Measurements from ENCODE around the gene PKP1. TPM values are rescaled to one million over a fixed set of nuclear protein-coding genes. Genes with fewer than 3 reads are reported as not detected.
A peak's percentile ranks its signal among the peaks of the same experiment; 100 is the strongest.

The PKP1 gene
- total RNA-seq, 1 donor from 2014 or later, result 0.02 TPM

GRCh38 chr1:201375169-201375568, 91.9 kb downstream of the PKP1 start:
- Histone ChIP-seq H3K9me3 (ENCODE audit: low read depth) (no peaks in the 10 kb centered on the region), H4K20me1 (ENCODE audit: low read depth) (no peaks in the 10 kb centered on the region), H2AFZ (replicated peaks) (no peak overlapping the region), H3K36me3 (no peaks in the 10 kb centered on the region), H3K79me2 (ENCODE audit: low read depth) (no peaks in the 10 kb centered on the region), H3K4me2 (peak overlapping the region; percentile 64), H3K4me1 (peaks cover 57% of the 10 kb centered on the region), H3K9ac (no peak overlapping the region), H3K4me3 (no peak overlapping the region), H3K27ac (no peak overlapping the region), H3K27me3 (no peaks in the 10 kb centered on the region), H3F3A (ENCODE audit: low read depth) (peaks cover 36% of the 10 kb centered on the region)
- Mint-ChIP-seq H3K9me3 (no peaks in the 10 kb centered on the region), H3K4me1 (peaks cover 66% of the 10 kb centered on the region), H3K27me3 (ENCODE audit: insufficient read depth, low read depth) (peaks cover 11% of the 10 kb centered on the region), H3K27ac (no peak overlapping the region), H3K4me3 (no peak overlapping the region), H3K36me3 (no peaks in the 10 kb centered on the region)
- peak; percentile 30 for DNase-seq (ENCODE audit: low spot score)
- TF ChIP-seq EZH2 (IDR thresholded peaks at IDR 0.05), result no peak
- no peak for TF ChIP-seq EZH2phosphoT487 (IDR thresholded peaks at IDR 0.05)
- peak; percentile 37 for TF ChIP-seq CTCF (IDR thresholded peaks at IDR 0.05)

GRCh38 chr1:201376107-201376463, 92.8 kb downstream of the PKP1 start:
- Histone ChIP-seq H3K4me3 (no peak overlapping the region), H3K36me3 (no peaks in the 10 kb centered on the region), H3K79me2 (ENCODE audit: low read depth) (no peaks in the 10 kb centered on the region), H3K4me2 (peak overlapping the region; percentile 64), H3K9ac (no peak overlapping the region), H3K9me3 (ENCODE audit: low read depth) (no peaks in the 10 kb centered on the region), H3K4me1 (peaks cover 57% of the 10 kb centered on the region), H3F3A (ENCODE audit: low read depth) (peaks cover 36% of the 10 kb centered on the region), H3K27ac (peak overlapping the region; percentile 97), H3K27me3 (no peaks in the 10 kb centered on the region), H2AFZ (replicated peaks) (no peak overlapping the region), H4K20me1 (ENCODE audit: low read depth) (no peaks in the 10 kb centered on the region)
- DNase-seq (ENCODE audit: low spot score), result no peak
- H3K4me3 Mint-ChIP-seq, result no peak overlapping the region
- no peaks in the 10 kb centered on the region for H3K36me3 Mint-ChIP-seq
- peaks cover 12% of the 10 kb centered on the region for H3K27me3 Mint-ChIP-seq (ENCODE audit: insufficient read depth, low read depth)
- H3K4me1 Mint-ChIP-seq, result peaks cover 60% of the 10 kb centered on the region
- TF ChIP-seq CTCF (IDR thresholded peaks at IDR 0.05), result no peak
- TF ChIP-seq EZH2phosphoT487 (IDR thresholded peaks at IDR 0.05), result no peak
- TF ChIP-seq EZH2 (IDR thresholded peaks at IDR 0.05), result no peak
- peak overlapping the region; percentile 82 for H3K27ac Mint-ChIP-seq
- H3K9me3 Mint-ChIP-seq, result no peaks in the 10 kb centered on the region

GRCh38 chr1:201376464-201377374, 93.4 kb downstream of the PKP1 start:
- peaks cover 54% of the 10 kb centered on the region for H3K4me1 Mint-ChIP-seq
- H3K27ac Mint-ChIP-seq, result peak overlapping the region; percentile 82
- no peaks in the 10 kb centered on the region for H3K9me3 Mint-ChIP-seq
- Histone ChIP-seq H3K36me3 (no peaks in the 10 kb centered on the region), H3K9me3 (ENCODE audit: low read depth) (no peaks in the 10 kb centered on the region), H3K79me2 (ENCODE audit: low read depth) (no peaks in the 10 kb centered on the region), H3K9ac (no peak overlapping the region), H3K27ac (peak overlapping the region; percentile 97), H2AFZ (replicated peaks) (no peak overlapping the region), H3K27me3 (no peaks in the 10 kb centered on the region), H3K4me1 (peaks cover 57% of the 10 kb centered on the region), H3K4me2 (peak overlapping the region; percentile 64), H4K20me1 (ENCODE audit: low read depth) (no peaks in the 10 kb centered on the region), H3F3A (ENCODE audit: low read depth) (peaks cover 36% of the 10 kb centered on the region), H3K4me3 (peak overlapping the region; percentile 16)
- H3K27me3 Mint-ChIP-seq (ENCODE audit: insufficient read depth, low read depth), result peaks cover 10% of the 10 kb centered on the region
- H3K36me3 Mint-ChIP-seq, result no peaks in the 10 kb centered on the region
- no peak overlapping the region for H3K4me3 Mint-ChIP-seq
- TF ChIP-seq CTCF (IDR thresholded peaks at IDR 0.05) (peak; percentile 83), EZH2phosphoT487 (IDR thresholded peaks at IDR 0.05) (no peak), EZH2 (IDR thresholded peaks at IDR 0.05) (no peak)
- peak; percentile 89 for DNase-seq (ENCODE audit: low spot score)
